Hepatocyte (in vitro differentiated cells): ENCODE results near the gene NAIF1. TPM values are rescaled to one million over a fixed set of nuclear protein-coding genes. Genes with fewer than 3 reads are reported as not detected.

Experiments used
- DNase-seq: peaks from one replicate; pipeline ENCODE4 v3.0.0-alpha.2; 2016; ENCODE audit warnings: low spot score
- H2AFZ ChIP-seq: fragments of 200-600 bp; sonication (generic); 2 replicates; pipeline ENCODE4 v1.6.0; 2016; ENCODE audit warnings: antibody characterized with exemption, mild to moderate bottlenecking
- H3K27ac ChIP-seq: fragments of 200-600 bp; sonication (generic); 2 replicates; pipeline ENCODE4 v1.5.1; 2016; ENCODE audit warnings: mild to moderate bottlenecking
- H3K27me3 ChIP-seq: fragments of 200-600 bp; sonication (generic); 2 replicates; pipeline ENCODE4 v1.6.1; 2016
- H3K36me3 ChIP-seq: fragments of 200-600 bp; sonication (generic); replicated peaks from 2 replicates; pipeline ENCODE4 v1.5.1; 2016; ENCODE audit warnings: low read depth; ENCODE audit not compliant: insufficient read depth
- H3K4me1 ChIP-seq: fragments of 200-600 bp; sonication (generic); 2 replicates; pipeline ENCODE4 v1.5.1; 2016; ENCODE audit warnings: mild to moderate bottlenecking, moderate library complexity; ENCODE audit not compliant: insufficient read depth
- H3K4me2 ChIP-seq: fragments of 200-600 bp; sonication (generic); 2 replicates; pipeline ENCODE4 v1.6.0; 2016
- H3K4me3 ChIP-seq: fragments of 200-600 bp; sonication (generic); 2 replicates; pipeline ENCODE4 v1.5.1; 2016; ENCODE audit warnings: mild to moderate bottlenecking
- H3K79me2 ChIP-seq: fragments of 200-600 bp; sonication (generic); 2 replicates; pipeline ENCODE4 v1.6.0; 2017; ENCODE audit warnings: mild to moderate bottlenecking
- H3K9me2 ChIP-seq: fragments of 200-600 bp; sonication (generic); replicated peaks from 2 replicates; pipeline ENCODE4 v1.6.0; 2017; ENCODE audit warnings: mild to moderate bottlenecking; ENCODE audit not compliant: insufficient read depth
- H3K9me3 ChIP-seq: fragments of 200-600 bp; sonication (generic); 2 replicates; pipeline ENCODE4 v1.5.1; 2016; ENCODE audit warnings: low read depth, mild to moderate bottlenecking
- H4K20me1 ChIP-seq: fragments of 200-600 bp; sonication (generic); 2 replicates; pipeline ENCODE4 v1.6.0; 2016; ENCODE audit warnings: mild to moderate bottlenecking; ENCODE audit not compliant: insufficient read depth, poor library complexity, severe bottlenecking
- CTCF ChIP-seq: fragments of 200-600 bp; sonication (generic); IDR thresholded peaks from 2 replicates; pipeline ENCODE4 v1.5.1; 2016; ENCODE audit warnings: antibody characterized with exemption, mild to moderate bottlenecking; ENCODE audit not compliant: poor library complexity
- EZH2 ChIP-seq: fragments of 200-600 bp; sonication (generic); IDR thresholded peaks from 2 replicates; pipeline ENCODE4 v1.6.1; 2016; ENCODE audit warnings: antibody characterized with exemption, mild to moderate bottlenecking, borderline replicate concordance
- EZH2phosphoT487 ChIP-seq: fragments of 200-600 bp; sonication (generic); IDR thresholded peaks from one replicate; pipeline ENCODE4 v1.6.1; 2018; ENCODE audit warnings: antibody characterized with exemption, mild to moderate bottlenecking, low read depth, moderate library complexity; ENCODE audit not compliant: unreplicated experiment, severe bottlenecking
- WGBS: methylation state at CpG from one replicate; pipeline ENCODE4 v1.1.6; 2016; ENCODE audit warnings: low lambda C conversion rate; ENCODE audit errors: missing lambda C conversion rate; 5-methylcytosine and 5-hydroxymethylcytosine counted together
- polyA plus RNA-seq: library from polyadenylated mRNA; unstranded; fragments of >200 nt; fragmentation: Nextera tagmentation; extraction: Ambion mirVana; gene quantifications from 2 replicates; pipeline ENCODE4 v1.2.1, GENCODE V29; 2016
- total RNA-seq: library from RNA; depleted of rRNA; stranded (reverse); fragments of >200 nt; gene quantifications from 2 replicates; pipeline ENCODE4 v1.2.3, GENCODE V29; 2014

The NAIF1 gene
- total and polyA plus RNA-seq, 2 experiments from 2014 or later, result 8.0 to 10.3 TPM

- Histone ChIP-seq H3K4me2 (peak overlapping the region; percentile 20), H3K27me3 (no peaks in the 10 kb centered on the region), H3K36me3 (no peaks in the 10 kb centered on the region), H3K4me3 (no peak overlapping the region), H3K27ac (no peak overlapping the region), H3K4me1 (peaks cover 45% of the 10 kb centered on the region), H2AFZ (no peak overlapping the region), H3K9me2 (no peaks in the 10 kb centered on the region), H3K79me2 (peaks cover 70% of the 10 kb centered on the region), H3K9me3 (no peaks in the 10 kb centered on the region), H4K20me1 (no peaks in the 10 kb centered on the region)
- DNase-seq, result no peak
- 85% methylated on average over 7 of the region's 7 CpGs for WGBS
- TF ChIP-seq EZH2, result no peak
- no peak for TF ChIP-seq EZH2phosphoT487
- no peak for TF ChIP-seq CTCF
Observed at GRCh38 chr9:128070874-128071273, 3.8 kb upstream of the NAIF1 start.

- Histone ChIP-seq H3K27ac (peak overlapping the region; percentile 87), H2AFZ (no peak overlapping the region), H3K4me3 (peak overlapping the region; percentile 67), H3K36me3 (no peaks in the 10 kb centered on the region), H4K20me1 (no peaks in the 10 kb centered on the region), H3K4me2 (peak overlapping the region; percentile 85), H3K79me2 (peaks cover 50% of the 10 kb centered on the region), H3K27me3 (no peaks in the 10 kb centered on the region), H3K9me3 (no peaks in the 10 kb centered on the region), H3K4me1 (peaks cover 42% of the 10 kb centered on the region), H3K9me2 (no peaks in the 10 kb centered on the region)
- DNase-seq, result peak; percentile 57
- WGBS, result 3% methylated on average over 45 of the region's 50 CpGs
- TF ChIP-seq EZH2 (no peak), EZH2phosphoT487 (no peak), CTCF (no peak)
Observed at GRCh38 chr9:128068386-128069205, 1.5 kb upstream of the NAIF1 start.

- Histone ChIP-seq H3K4me1 (peaks cover 35% of the 10 kb centered on the region), H3K79me2 (peaks cover 49% of the 10 kb centered on the region), H3K4me2 (peak within 1 kb of the TSS; percentile 85), H3K9me2 (no peaks in the 10 kb centered on the region), H2AFZ (peak within 1 kb of the TSS; percentile 51), H3K27ac (peak within 1 kb of the TSS; percentile 96), H3K36me3 (no peaks in the 10 kb centered on the region), H3K9me3 (no peaks in the 10 kb centered on the region), H3K27me3 (no peaks in the 10 kb centered on the region), H4K20me1 (no peaks in the 10 kb centered on the region), H3K4me3 (peak within 1 kb of the TSS; percentile 67)
- WGBS, result under 1% methylated on average over 27 of the region's 67 CpGs
- TF ChIP-seq CTCF (no peak), EZH2 (no peak), EZH2phosphoT487 (no peak)
- peak; percentile 100 for DNase-seq
Observed at GRCh38 chr9:128067645-128068385, 695 bp upstream of the NAIF1 start, which contains the start of gene SLC25A25. SLC25A25 (plus strand) TSS chr9:128068232; CDS start chr9:128068320, 88 bp downstream.
